Stimulated activated CD4-positive, alpha-beta T cell treated with anti-CD3 and anti-CD28 coated beads, Interleukin-1b, Interleukin-23, amount 100 ng/mL, for 24 hours (primary cell): ENCODE results near the gene MICAL2.

Experiments used
- DNase-seq, 4 experiments: peaks; one replicate each; pipeline ENCODE4 v3.0.0-alpha.2; 2020; ENCODE audit warnings: low read depth in 4 of 4, low spot score in 1 of 4

The MICAL2 gene

DNA sequence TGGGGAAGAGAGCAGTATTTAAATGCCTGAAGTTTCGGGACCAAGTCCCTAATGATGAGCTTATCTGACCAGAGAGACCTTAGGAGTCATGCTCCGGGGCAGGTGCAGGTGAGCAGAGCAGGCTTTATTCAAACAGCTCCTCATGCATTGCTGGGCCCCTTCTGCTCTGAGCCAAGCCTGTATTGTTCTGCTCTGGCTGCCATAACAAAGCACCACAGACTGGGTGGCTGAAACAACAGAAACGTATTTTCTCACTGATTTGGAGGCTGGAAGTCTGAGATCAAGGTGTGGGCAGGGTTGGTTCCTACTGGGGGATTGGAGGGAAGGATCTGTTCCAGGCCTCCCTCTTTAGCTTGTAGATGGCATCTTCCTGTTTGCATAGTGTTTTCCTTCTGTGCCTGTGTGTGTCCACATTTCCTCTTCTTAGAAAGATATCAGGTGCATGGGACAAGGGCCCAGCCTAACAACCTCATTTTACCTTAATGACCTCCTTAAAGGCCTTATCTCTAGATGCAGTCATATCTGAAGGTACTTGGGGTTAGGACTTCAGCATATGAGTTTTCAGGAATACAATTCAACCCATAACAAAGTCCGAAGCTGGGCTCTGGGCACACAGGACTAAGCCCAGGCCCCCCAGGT, 169.9 kb downstream of the MICAL2 start:
- DNase-seq: no peak

DNA sequence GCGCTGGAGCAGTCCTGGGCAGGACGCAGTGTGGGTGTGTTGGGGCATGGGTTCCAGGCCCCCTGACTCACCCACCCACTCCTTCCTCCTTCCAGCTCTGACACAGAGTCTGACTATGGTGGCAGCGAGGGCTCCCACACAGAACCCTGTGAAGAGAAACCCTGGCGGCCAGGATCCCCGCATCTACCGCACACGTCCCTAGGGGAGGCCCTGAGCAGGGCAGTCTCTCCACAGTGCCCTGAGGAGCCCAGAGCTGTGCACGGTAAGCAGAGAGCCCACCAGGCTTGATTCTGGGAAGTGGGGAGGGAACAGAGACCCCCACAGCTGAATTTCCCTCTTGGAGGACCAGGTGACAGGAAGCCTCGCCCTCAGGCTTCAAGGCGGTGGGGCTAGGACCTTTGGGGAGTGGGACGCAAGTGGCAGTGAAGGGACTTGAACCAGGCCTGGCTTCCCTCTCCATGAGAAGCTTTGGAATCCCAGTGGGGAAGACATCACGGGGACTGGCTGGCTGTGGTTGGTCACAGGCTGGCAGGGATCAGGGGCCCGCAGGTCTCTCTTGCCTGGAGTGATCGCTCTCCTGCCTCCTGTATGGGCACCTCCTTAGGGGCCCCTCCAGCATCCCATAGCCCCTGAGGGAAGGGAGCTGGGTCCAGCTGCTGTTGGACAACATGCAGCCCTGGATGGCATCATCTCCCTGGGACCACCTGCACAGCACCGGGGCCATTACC, 170.6 kb downstream of the MICAL2 start:
- DNase-seq: peak in 1 of 4 experiments; percentile 19

DNA sequence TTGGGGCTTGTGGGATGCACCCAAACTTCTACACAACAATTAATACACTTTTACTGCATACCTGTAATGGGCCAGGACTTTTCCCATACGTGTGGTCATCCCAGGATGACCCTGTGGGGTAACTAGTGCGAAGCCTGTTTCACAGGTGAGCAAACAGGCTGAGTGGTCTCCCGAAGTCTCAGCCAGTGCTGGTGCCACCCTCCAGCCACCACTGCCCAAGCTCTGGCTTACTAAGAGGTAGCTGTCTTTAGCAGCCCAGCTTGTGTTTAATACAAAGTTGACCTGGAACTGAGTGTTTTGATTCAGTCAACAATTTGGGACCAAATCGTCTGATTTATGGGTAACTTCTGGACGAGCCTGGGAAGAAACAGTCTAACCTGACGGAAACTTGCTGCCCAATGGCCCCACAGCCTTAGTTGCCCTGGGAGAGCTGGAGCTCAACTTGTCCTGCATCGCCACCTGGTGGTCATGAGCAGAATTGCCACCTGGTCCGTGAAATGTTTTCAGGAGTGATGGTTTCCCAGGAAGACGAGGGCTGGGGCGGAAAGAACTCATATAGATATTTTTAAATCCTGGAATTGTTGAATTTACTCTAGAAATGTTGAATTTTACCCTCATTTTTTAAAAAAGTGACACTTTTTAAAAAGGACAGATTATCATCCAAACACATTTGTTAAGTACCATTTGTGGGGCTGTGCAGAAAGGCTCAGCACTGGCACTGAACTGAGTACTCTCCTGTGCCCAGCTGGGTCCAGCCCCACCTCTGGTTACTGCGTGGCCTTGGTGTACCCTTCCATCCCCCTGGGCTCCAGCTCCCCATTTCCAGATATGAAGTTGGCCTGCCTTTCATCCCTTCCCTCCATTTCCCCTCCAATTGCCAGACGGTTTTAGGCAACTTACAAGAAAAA, 171.4 kb downstream of the MICAL2 start:
- DNase-seq: peak; percentile 54 to 72 (median 65)

DNA sequence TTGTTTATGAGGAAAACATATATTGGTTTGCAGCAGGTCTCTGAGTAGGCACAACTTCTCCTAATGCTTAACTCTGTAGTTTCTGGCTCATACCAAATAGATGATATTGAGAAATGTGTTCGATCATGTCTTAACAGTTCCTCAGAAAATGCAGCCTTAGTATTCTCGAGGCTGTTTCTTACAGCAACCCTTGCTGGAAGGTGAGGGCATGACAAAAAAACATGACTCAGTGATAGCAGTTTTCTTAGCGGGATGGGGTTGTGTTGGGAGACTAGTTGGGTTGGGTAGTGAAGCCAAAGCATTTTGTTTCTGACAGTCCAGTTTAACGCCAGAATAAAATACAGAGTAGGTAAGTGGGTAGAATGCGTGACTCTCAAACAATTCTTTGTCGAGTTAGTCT, 172.3 kb downstream of the MICAL2 start:
- DNase-seq: no peak

DNA sequence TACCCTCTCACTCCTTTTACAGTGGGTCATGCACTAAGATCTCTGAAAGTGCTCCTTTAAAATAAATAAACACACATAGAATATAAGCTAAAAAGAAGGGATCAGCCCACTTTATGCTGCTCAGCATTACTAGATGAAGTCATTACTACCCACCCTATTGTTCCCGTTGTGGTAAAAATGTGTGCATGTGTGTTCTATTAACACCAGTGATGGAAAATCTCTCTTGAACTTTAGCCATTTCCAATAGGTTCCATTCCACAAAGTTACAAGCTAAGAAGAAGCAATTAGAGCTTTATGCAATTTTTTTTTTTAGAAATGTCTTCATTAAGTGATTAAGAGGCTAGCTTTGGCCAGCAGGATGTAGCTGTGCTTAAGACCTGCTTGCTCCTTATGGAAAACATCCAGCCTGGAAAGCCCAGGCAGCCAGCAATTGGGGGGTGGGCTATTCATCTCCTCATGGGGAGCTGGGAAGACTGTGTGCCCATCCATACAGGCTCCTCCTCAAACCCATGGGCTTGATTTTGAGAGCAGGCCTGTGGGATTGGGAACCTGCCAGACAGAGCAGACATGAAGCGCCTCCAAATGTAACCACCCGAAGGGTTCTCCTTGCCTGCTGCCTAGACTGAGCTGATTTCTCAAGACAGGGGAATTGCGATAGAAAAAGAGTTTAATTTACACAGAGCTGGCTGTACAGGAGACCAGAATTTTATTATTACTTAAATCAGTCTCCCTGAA, 174.1 kb downstream of the MICAL2 start:
- DNase-seq: no peak

DNA sequence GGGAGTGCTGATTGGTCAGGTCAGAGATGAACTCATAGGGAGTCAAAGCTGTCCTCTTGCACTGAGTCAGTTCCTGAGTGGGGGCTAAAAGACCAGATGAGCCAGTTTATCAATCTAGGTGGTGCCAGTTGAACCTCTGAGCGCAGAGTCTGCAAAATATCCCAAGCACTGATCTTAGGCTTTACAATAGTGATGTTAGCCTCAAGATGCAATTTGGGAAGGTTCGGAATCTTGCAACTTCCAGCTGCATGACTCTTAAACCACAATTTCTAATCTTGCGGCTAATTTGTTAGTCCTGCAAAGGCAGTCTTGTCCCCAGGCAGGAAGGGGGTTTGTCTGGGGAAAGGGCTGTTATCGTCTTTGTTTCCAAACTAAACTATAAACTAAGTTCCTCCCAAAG, 174.7 kb downstream of the MICAL2 start:
- DNase-seq: no peak

DNA sequence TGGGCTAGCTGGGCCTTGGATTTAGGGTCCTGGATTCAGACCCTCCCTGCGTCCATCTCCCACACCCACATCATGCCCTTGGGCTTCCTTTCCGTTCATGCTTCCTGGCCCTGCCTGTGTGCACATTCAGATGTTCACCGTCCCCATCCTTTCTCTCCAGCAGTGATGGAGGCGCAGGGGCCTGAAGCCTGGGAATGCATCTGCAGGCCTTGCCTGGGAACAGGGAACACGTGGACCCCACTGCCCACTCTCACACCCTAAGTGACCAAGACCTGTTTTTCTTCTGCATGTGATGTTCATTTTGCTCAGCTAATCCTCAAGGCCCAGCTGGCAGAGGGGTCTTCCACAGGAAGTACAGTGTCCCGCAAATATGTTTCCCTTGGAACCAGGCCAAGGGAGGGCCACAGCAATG, 175.4 kb downstream of the MICAL2 start:
- DNase-seq: no peak

DNA sequence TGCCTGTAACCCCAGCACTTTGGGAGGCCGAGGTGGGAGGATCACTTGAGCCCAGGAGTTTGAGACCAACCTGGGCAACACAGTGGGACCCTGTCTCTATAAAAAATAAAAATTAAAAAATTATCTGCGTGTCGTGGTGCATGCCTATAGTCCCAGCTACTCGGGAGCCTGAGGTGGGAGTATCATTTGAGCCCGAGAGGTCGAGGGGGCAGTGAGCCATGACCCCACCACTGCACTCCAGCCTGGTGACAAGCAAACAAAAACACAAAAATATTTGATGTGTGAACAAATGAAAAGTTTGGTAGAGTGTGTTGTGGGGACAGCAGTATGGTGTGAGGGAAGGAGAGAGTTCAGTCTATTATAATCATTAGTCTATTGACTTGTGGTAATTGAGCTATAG, 176.2 kb downstream of the MICAL2 start:
- DNase-seq: no peak

DNA sequence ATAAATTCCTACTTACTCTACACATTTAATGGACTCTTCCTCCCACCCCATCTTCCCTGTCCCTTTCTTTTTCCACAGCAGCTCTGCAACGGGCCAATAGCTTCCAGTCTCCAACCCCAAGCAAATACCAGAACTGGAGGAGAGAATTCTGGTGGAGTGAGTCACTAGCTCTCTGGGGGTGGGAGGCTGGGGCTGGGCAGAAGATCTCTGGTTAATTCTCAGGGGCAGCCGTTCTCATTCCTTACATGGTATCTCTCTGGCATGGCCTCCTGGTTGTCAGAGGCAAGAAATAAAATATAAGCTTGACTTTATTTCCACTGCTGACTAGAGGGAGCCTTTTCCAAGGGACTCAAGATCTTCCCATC, 176.6 kb downstream of the MICAL2 start:
- no peak for DNase-seq

DNA sequence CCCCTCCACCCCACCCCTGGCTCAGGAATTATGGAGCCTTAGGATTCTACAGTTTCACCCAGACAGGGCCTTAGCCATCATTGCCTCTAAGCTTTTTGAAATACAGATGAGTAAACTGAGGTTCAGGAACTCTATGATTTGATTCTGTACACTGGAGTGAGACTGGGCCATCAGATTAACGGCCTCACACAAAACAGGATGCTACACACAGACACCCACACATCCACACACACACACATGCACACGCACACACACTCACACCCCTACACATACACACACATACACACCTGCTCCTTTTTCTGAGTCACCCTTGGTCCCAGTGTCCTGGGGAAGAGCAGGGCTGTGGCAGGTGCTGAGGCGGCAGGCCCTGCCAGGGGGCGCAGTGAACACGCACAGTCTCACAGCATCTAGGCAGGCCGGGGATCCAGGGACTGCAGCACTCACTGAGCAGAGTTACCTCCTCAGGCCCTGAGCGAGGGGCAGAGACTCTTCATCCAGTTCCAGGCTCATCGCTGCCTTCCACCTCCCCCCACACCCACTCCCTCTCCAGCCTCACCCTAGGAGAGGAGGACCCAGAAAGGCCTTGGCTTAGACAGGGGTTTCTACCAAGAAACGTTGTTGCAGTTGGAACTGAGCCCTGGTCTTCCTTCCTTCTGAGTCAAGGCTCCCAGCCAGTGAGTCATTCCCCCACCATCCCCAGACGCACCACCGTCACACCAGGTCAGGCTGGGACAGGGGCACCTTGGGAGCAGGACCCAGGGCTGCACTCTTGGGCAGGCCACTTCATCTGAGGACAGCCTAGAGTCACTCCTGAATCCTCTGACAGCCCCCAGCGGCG, 177.2 kb downstream of the MICAL2 start:
- DNase-seq: no peak

DNA sequence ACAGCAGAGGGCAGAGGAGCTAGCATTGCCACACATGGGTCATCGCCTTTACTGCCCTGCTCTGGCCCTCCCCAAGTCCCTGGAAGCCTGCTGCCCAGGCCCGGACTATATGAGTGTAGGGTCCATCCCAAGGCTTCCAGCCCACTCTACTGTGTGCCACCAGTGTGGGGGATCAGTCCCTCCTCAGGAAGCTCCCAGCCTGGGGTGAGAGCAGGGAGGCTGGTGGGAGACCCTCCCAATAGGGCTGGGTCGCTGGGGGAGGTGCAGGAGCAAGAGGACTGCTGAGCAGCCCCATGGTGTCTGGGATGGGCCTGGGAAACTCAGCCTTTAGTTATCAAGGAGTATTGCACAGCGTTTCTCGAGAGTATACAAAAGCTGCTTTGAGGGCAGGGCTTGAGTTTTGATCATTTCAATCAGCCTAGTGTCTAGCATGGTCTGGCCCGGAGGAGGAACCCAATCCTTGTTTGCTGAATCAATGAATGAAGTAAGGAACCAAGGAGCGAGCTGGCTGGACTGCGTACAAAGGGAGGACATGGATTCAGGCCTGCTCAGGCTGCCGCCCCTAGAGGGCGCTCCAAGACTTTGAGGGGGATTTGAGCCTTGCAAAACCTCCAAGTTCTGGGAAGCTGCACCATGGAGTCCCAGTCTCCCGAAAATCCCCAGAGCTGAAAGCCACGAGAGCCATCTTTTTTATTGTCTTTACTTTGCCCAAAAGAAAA, 178.0 kb downstream of the MICAL2 start:
- peak in 3 of 4 experiments; percentile 16 to 44 (median 26) for DNase-seq

DNA sequence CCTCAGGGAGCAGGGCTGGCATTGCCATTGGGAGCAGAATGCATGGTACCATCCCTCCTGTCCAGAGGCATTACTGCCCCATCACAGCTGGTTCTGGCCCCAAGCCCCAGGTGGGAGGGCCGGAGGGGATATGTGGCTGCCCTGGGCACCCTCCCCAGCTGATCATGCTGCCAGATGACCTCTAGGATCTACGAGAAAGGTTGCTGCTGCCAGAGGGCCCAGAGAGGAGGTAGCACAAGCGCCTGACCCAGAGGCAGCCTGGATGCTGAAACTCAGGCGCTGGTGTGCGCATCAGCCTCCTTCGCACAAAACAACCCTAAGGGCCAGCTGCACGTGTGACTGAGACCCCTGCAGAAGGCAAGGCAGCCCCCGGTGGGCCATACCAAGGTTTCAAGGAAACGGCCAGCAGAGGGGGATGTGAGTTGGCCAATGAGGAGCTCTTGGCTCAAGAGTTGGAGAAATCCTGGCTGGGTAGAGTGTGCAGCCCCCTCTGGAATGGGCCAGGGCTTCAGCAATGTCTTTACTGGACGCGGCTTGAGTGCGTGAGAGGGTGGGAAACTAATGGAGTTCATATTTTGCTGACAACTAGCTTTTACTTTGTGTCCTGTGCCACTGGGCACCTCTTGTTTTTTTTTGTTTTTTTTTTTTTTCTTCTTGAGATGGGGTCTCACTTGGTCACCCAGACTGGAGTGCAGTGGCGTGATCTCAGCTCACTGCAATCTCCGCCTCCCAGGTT, 178.7 kb downstream of the MICAL2 start:
- no peak for DNase-seq

DNA sequence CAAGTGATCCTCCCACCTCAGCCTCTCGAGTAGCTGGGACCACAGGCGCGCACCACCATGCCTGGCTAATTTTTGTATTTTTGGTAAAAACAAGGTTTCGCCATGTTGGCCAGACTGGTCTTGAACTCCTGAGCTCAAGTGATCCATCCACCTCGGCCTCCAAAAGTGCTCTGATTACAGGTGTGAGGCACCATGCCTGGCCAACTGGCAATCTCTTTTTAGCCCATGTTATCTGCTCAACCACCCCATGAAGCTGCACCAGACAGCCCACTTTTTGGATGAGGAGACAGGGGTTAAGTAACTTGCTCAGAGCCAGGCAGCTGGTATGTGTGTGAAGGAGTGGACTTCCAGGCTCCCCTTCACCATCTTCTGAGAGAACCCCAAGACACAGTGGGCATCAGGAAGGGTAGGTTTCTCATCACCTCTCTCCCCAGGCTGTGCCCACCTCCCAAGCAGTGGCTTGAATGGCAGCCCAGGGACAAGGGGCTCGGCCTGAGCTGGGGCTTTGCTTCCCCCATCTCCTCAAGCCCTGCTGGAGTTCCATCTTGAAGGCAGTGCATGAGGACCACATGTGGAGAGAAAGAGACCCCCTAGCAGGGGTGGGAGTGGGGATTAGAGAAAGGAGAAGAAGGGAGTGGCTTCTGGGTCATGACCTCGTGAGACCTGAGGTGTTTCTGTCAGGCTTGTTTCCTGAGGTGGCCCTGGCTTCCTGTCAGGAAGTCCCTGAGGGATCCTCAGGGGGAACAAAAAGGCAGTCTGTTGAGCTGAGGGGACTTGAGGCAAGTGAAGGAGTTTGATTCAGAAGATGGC, 179.5 kb downstream of the MICAL2 start:
- DNase-seq: no peak

DNA sequence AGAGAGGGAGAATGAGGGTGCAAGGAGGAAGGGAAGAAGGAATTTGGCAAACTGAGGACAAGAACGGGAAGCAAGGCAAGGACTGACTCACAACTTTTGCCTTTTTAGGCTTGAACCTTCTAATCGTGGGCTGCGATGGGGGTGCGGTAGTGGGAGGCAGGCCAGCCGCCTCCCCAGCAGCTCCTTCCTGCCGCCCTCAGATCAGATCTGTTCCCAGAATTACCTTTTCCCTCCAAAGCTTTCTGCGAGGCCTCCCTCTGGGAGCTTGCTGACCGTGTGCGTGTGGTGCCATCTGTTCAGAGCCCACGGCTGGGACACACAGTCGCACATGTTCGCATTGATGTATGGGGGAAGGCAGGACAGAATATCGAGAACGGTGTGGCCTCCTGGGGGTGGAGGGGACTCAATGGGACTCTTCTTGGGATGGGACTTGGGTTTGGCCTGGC, 180.1 kb downstream of the MICAL2 start:
- no peak for DNase-seq

DNA sequence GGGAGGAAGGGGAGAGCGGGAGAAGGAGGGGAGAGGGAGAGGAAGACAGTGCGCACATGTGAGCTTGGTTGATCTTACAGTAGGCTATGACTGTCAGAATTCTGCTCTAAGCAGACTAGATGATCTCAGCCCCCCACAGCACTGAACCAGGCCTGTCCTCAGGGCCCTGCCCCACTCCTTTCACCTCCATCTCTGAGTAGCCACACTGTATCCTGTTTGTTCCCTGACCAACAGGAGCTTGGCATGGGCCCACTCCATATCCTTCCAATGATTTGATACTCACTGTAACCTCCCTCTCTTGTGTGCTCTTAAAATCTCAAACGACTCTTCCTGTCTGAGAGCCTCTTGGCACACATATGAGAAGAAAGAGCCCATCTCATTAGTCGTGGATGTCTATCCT, 180.9 kb downstream of the MICAL2 start:
- DNase-seq: no peak

DNA sequence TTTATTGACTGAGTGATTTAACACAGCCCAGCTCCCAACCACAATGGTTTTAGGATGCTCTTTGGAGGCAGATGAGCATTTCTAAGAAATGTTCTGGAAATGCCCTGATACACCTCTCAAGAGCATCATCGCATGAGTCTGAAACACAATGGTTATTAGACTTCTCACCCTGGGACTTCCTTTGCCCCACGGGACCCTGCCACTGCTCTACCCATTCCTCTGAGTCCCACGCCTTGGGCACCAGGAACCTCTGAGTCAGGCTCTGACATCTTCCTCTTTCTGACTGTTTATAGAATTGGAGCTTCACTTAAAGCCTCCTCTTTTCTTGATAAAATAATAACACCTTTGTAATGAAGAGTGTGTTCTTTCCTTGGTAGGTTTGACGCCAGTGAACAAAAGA, 181.4 kb downstream of the MICAL2 start:
- no peak for DNase-seq

DNA sequence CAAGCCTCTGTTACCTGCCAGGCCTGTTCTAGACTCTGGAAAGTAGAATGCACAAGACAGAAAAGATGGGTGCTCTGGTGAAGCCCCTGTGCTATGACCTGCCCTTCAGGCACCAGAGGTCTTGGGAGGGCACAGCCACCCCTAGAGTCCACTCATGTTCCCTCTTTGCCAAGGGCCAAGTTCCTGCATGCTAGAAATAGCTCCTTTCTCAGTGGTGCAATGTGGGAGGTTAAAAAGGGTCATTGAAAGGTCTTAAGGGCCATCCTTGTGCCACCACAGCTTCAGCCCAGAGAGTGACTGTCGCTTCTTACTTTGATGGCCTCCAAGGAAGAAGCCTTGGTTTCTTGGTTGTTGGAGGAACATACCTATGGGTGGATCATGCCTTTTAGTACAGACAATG, 182.4 kb downstream of the MICAL2 start:
- no peak for DNase-seq

DNA sequence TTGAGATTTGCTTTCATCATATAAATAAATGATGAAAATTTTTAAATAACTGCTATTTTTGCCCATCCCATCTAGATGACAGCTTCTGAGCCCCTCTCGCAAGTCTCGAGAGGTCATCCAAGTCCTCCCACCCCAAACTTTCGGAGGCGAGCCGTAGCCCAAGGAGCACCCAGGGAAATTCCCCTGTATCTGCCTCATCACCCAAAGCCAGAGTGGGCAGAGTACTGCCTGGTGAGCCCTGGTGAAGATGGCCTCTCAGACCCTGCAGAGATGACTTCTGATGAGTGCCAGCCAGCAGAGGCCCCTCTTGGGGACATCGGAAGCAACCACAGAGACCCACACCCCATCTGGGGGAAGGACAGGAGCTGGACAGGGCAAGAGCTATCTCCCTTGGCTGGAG, 183.1 kb downstream of the MICAL2 start:
- no peak for DNase-seq
